HG03439 (cell line): ENCODE measurements around the gene ANTXR2.

Source experiments
- ATAC-seq: cut with Tn5 transposase; IDR thresholded peaks from one replicate; pipeline ENCODE4 v1.9.1; 2021; ENCODE audit warnings: mild to moderate bottlenecking, moderate library complexity; ENCODE audit not compliant: unreplicated experiment

Gene ANTXR2

DNA sequence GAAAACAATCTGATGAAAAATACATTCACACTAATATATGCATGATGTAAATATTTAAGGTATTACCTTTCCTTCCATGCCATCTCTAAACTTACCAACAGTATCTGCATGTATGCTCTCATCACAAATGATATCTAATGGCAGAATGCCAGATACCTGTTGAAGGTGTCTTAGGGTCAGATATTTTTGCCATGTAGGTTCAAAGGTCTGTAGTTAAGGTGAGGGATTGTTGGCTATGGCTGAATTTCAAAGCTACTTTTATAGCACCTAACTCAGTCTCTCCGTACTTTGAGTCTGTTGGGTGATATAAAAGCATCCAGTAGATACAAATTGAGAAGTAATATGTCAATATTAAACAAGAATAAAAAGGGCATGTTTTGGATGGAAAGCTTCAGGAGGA, 19.8 kb upstream of the ANTXR2 start:
- no peak for ATAC-seq

DNA sequence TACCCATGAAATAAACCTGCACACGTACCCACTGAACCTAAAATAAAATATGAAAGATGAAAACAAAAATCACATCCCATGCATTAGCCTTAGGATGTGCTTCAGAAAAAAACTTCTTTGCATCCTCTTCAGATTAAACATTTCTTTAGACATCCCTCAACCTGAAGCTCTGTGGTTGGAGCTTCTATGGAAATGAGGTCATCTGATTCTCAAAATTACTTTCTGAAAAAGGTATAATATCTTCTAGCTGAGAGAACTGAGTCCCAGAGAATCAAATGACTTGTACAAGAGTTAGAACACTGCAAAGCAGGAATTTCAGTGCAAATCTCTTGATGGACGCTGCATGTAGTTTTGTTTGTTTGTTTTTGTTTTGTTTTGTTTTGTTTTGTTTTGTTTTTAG, 19.1 kb upstream of the ANTXR2 start:
- no peak for ATAC-seq

DNA sequence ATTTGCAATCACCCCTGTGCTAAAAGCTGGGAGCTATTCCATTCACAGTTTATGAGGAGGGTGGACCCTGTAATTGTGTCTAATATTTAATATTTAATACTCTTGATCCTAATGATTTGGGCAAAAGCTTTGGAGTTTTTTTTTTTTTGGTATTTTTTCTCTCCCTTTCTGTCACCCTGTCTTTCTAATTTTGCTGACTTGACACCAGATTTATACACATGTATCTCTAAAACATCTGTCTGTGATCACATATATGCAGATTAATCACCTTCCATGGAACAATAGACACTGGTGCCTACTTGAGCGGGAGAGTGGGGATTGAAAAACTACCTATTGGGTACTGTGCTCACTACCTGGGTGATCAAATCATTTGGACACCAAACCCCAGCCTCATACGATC, 18.7 kb upstream of the ANTXR2 start:
- no peak for ATAC-seq

DNA sequence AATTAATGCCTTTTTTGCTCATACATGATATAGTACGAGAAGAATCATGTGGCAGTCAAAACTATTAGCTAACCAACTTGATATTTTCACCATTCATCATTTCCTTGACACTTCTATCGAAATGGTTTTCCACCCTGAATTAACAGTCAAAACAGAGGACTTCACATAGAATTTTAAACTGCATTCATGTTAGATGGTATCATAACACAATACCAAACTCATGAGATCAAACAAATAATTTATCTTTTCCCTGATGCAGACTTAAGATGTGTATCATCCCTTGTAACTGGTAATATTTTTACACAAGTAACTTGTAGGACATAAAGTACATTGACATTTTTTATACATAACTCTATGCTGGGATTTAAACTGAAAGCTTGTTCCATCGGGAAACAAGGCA, 18.2 kb upstream of the ANTXR2 start:
- no peak for ATAC-seq

DNA sequence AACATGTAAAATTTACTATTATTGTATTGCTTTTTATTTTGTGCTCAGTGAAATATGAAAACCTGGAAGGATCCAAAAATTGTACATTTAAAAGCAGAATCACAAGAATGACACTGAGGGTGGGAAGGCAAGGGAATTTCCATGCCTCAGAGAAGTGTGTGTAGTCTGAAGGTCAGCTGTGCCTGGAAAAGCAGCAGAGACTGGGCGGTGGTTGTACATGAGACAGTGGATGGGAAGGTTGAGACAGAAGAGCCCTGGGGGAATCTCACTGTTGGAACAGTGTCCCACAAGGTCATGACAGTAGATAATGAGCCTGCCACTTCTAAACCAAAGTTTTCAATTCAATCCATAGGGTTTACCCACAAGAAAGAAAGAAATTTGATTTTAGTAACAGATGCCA, 17.1 kb upstream of the ANTXR2 start:
- ATAC-seq, result no peak

DNA sequence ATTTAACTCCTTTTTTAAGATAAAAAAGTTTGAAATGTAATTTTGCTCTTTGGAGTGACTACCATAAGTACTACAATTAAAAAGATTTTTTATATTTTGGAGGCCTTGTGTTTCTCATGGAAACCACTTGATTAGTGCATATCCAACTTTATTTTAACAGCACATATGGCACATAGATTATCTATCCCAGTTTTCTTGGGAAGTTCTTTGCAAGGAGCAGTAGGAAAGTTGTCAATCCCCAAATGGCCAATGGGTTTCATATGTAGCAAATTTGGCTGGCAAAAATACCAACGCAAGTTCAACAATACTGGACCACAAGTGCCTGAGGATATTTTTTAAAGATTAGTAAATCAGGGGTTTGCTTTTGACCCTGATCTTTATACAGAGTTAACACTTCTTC, 15.4 kb upstream of the ANTXR2 start:
- ATAC-seq, result no peak

DNA sequence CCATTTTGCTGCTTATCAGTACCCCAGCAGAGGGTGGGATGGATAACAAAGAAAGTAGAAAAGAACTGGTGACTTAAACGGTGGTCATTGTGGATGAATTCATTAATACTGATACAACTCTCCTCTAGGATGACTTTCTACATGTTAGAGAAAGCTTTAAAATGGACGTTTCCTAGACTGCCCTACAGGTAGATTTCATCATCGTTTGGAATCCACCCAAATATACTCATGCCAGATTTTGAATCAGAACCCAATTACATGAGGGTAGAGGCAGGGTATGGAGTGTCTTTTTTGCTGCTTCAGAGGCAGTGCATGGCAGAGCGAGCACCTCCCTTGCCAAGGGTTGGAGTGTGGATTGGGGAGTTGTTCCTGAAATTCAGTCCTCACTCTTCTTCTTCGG, 13.3 kb upstream of the ANTXR2 start:
- ATAC-seq, result no peak

DNA sequence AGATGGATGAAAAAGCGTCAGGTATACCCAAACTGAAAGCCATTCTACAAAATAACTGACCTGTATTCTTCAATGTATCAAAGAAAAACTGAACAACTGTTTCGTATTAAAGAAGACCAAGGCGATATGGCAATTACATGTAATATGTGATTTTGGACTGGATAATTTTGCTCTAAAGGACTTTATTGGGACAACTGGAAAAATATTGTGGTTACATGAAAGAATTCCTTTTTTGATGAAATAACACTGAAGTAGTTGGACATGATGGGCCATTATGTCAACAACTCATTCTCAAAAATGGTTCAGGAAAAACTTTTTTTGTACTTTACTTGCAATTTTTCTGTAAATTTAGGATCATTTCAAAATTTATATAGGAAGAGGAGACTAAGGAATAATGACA, 12.1 kb upstream of the ANTXR2 start:
- no peak for ATAC-seq

DNA sequence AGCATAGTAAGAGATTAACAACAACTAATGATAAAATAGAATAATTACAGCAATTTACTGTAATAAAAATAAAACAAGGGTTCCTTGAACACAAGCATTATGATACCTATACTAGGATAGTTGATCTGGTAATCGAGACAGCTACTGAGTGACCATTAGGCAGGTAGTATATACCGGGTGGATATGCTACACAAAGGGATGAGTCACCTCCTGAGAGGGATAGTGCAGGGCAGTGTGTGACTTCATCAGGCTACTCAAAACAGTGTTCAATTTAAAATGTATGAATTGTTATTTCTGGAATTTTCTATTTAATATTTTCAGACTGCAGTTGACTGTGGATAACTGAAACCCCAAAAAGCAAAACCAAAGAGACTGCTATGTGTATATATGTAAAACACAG, 9.7 kb upstream of the ANTXR2 start:
- ATAC-seq, result no peak

DNA sequence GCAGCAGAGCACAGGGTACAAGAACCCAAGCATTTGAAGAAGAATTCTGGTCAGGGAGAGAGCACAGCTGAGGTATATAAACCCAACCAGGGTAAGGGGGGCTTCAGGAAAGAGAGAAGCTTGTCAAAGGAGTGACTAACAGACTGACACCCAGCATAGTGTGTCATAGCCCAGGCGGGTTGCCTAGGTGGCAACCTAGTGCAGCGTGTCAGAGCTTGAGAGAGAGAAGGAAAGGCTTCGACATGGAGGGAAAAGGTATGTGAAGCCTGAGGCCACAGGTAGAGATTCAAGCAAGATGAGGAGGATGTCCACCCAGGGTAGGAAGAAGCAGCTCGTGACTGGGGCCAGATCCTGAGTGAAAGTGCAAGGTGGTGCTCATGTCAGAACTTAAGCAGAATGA, 8.5 kb upstream of the ANTXR2 start:
- ATAC-seq, result no peak

DNA sequence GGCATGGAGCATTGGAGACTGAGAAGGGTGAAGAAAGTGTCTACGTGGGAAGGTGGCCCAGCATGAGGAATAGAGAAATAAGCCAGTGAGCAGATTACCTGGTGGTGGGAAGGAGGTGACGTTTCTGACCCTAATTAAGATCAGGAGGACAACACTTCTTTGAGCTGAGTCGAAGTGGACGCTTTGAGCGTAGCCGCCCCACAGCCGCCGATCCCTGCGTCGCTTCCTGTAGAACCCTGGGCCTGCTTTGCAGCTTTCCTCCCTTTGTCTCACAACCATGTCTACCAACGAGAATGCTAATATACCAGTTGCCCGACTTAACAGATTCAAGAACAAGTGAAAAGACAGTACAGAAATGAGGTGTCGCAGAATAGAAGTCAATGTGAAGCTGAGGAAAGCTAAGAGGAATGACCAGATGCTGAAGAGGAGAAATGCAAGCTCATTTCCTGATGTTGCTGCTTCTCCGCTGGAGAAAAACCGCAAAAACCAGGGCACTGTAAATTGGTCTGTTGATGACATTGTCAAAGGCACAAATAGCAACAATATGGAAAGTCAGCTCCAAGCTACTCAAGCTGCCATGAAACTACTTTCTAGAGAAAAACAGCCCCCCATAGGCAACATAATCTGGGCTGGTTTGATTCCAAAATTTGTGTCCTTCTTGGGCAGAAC, 6.4 kb upstream of the ANTXR2 start:
- ATAC-seq, result no peak

DNA sequence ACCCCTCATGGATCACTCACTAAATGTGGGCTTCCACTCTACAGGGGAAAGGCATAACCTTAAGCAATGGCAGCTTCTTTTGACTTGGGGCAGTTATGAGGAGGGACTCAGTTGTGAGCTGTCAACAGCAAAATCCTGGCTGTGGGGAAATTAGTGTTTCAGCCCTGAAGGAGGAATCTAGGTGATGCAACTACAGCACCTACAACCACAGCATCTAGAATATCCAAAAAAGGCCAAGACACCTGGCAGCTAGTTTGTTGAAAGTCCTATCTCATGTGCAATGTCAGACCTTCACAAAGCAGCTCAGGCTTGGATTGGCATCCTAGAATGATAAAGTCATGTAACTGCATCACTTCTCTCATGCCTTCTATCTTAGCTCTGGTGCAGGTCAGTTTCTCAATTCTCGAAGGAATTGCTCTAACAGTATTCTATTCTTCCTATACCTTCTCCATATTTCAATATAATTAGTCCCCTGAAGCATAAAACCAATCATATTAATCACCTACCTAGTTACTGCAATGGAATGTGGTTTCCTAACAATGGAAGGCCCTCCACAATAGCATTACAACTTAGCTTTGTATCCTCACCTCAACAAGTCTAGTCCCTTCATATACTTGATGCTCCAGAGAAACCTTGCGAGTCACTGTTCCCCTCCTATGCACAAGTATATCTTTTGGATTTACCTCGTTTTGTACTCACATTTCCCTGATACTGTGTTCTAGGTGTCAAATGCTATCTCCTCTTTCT, 5.5 kb upstream of the ANTXR2 start:
- ATAC-seq, result no peak

DNA sequence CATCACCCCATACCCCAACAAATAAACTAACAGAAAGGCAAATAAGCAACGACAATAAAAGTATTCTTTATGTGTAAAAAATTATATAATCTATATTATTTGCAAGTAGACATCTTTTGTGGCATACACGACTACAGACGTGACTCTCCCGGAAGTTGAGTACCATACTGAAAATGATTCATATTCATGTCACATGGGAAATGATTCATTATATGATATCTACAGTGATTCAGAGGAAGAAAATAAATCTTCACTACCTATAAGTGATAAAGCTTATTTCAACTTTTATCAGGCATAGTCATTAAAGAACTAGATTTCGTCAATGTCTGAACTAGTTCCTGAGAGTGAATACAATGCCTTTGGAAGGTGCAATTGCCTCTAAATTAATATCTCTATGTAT, 4.6 kb upstream of the ANTXR2 start:
- no peak for ATAC-seq

DNA sequence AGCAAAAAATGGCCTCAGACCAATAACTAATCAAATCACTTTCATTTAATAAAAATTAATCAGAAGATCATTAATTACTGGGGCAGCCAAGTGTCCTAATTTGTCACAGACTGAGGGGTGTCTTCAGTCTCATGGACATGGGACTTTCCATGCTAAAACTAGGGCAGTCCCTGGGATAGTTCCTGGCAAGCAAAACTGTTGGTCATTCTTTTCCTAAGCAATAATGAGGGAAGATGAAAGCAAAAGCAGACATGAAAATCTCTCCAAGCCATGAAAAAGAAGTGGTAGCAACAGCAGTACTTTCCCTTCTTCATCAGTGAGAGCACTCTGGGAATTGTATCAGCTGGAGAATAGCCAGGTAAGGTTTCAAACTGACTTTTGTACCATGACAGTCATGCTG, 3.7 kb upstream of the ANTXR2 start:
- no peak for ATAC-seq

DNA sequence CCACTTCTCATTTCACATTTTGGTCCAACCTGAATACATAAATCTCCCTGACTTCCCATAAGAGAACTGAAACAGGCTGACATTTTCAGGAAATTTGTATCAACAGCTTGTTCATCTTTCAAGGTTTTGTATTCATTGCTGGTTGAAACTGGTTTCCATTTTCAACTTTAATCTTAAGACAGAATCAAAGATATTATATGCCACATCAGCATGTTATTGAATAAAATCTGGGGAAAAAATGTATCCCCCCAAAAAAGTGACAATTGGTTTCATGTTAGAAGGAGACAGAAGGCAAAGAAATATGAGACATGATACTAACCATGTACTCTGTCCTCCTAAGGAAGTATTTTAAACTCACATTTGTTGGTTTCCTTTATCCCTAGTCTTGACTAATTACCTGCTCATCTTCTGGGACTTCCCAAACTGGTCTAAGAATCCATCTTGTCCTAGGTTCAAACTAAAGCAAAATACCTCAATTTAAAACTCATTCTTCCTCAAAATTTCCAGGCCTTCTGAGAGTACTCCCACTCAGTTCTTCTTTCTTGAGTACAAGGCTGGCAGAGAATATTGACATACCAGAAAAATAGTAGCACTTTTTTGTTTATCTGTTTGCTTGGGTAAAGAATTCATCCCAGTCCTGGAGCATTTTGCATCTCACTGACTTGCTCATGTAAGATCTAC, 3.1 kb upstream of the ANTXR2 start:
- no peak for ATAC-seq

DNA sequence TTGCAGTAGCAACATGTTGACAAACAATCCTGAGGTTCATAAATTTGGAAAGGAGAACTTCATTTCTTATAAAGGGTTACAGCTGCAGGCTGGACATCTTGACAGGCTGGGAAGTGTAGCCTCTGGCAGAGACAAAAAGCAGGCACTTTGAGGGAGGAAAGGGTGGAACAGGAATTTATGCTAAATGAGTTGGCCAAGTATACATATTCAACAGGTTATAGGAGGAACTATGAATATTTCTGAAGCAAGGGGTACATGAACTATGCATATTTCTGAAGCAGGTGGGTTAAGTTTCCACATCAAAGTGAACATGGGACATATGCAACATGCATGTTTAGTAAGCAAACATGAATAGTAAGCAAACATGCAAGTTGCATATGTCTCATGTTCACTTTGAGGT, 1.6 kb upstream of the ANTXR2 start:
- ATAC-seq, result no peak

DNA sequence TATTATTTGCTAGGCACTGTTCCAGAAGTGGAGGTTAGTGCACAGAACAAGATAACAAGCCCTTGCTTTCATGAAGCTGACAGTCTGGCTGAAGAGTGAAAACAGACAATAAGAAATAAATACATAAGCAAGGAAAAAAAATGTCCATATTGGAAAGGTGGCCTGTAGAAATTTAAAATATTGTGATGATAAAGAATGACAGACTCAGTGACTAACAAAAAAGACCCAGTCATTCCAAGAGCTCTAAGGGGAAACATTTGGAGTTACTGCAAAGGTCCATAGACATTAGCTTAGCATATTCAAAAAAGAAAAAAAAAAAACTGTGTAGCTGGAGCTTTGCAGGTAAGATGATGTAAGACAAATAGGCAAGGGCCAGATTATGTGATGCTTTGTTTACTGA, 1.0 kb upstream of the ANTXR2 start:
- no peak for ATAC-seq

DNA sequence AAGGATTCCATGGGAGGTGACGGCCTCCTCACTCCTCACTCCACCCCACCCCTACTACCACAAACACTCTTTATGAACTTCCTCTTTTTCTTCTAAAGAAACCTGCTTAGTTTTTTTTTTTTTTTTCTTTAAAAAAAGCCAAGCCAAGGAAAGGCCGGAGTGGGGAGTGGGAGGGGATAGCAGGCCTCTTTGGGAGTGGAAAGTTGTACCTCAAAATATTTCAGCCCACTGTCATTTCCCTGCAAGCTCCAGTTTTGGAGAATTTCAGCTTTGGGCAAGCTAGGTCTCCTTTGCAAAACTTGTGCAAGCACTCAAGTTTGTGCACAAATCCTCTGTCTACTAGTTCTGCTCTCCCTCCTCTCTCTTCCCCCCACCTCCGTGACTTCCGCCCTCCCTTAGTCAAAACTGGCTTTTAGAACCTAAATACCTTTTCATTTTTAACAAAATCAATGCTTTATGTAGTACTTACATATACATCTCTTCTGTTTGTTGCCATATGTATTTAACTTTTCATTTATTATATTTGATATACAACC, 512 bp upstream of the ANTXR2 start:
- peak; percentile 44 for ATAC-seq

DNA sequence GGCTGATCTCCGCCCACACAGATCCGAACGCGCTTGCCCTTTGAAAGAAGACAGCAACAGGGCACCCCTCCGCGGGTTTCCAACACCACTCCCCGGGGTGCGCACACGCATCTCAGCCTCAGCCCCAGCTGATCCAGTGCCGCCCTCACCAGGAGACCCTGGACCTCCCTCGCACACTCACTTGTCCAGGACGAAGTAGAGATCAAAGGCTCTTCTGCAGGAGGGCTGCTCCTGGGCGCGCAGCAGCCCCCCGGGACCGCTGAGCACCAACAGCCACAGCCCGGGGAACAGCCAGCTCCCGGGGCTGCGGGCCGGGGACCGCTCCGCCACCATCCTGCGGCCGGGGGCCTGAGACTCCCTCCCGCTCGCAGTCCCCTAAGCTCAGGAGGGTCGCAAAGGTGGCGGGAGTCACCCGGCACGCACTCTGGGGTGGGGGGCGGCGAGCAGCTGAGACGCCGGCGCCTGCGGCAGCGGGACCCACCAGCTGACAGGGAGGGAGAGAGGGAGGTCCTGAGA, 743 bp downstream of the ANTXR2 start:
- ATAC-seq, result peak; percentile 34

DNA sequence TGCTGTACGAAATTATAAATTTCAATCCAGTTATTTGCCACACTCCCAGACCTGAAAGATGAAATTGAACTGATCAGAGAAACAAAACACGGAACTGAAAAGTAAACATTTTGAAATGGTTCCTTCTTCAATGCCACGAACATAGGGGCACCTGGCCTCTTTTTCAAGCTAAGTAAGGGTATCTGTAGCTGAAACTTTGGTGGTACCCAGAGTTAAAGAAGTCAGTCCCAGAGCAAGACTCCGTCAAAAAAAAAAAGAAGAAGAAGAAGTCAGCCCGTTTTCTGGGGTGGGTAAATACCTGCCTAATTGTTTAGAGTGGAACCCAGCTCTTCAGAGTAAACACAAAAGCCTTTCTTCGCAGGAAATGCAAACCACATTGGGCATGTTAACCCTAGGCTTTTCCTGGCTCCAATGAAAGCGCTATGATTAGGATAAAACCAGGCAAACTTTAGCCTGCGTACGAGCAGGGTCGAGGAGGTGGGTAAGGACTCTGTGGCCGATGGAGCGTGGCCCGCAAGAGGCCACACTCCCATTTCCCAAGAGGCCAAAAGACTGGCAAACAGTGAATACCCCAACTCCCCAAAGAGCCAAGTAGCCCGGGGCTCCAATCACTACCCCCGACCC, 1.3 kb downstream of the ANTXR2 start:
- no peak for ATAC-seq

DNA sequence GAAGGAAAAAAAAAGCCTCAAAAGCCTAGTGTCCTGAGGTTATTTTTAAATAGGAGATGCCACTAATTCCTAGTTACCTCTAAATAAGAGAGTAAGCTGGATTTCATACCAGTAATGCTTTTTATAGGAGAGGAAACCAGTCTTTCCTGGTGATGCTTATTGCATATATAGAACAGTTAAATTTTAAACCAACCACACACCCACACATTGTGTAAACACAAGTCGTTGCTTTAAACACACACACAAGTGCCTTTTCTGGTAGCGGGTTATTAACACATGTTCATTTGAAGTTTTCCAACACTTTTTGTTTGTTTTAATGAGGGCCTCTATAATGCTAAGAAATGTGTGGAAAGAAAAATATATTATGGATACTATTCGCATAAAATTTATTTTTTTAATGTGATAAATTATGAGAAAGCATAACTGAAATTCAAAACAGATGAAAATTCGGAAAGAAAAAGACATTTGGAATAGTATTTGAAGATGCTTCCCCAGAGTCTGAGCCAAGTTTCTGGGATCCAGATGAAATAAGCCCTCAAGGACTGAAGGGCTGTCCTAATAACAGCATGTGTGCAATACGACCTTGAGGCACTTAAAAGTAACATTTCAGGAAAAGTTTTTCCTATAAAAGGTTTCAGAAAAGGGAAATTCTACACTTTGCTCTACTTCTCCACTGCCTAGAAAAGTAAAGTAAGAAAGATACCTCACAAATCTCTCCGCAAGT, 2.0 kb downstream of the ANTXR2 start:
- no peak for ATAC-seq
